ENCODE measurements around the gene CGNL1.

DNA sequence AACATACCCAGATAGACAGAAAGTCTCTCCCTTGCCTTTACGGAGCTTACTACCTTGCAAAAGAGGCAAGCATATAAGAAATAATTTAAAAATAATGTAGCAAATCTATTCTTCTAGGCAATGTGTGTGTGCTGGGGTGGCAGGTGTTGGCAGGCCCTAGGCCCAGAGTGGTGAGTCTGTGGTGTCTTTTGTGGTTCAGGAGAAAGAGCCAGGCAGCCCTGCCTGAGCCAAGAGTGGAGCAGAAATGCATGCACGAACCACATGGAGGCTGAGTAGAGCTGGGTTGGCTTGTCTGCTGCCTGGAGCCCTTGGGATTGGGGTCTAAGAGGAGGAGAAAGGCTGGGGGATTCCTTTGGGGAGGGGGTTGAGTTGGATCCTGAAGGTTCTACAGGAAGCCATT is 145.2 kb downstream of the CGNL1 start:
- TF ChIP-seq, protein P1, sequence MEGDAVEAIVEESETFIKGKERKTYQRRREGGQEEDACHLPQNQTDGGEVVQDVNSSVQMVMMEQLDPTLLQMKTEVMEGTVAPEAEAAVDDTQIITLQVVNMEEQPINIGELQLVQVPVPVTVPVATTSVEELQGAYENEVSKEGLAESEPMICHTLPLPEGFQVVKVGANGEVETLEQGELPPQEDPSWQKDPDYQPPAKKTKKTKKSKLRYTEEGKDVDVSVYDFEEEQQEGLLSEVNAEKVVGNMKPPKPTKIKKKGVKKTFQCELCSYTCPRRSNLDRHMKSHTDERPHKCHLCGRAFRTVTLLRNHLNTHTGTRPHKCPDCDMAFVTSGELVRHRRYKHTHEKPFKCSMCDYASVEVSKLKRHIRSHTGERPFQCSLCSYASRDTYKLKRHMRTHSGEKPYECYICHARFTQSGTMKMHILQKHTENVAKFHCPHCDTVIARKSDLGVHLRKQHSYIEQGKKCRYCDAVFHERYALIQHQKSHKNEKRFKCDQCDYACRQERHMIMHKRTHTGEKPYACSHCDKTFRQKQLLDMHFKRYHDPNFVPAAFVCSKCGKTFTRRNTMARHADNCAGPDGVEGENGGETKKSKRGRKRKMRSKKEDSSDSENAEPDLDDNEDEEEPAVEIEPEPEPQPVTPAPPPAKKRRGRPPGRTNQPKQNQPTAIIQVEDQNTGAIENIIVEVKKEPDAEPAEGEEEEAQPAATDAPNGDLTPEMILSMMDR (IDR thresholded peaks at IDR 0.05; ENCODE audit: insufficient read depth, low read length, poor library complexity, severe bottlenecking): no peak
- no peak for TF ChIP-seq EZH2phosphoT487 (conservative IDR thresholded peaks at IDR 0.05; ENCODE audit: low read length)

Data from SU-DHL-6 (cell line).